Measurements from ENCODE around the gene GPC6. TPM values are rescaled to one million over a fixed set of nuclear protein-coding genes. Genes with fewer than 3 reads are reported as not detected.

Gene GPC6
- total and polyA plus RNA-seq, 2 donors (not counting 3 experiments of a cell fraction or from before 2014, with no cell fraction given) = 0.01 TPM; not detected in 1

- no TSS peak for BruUV-seq (replicated peaks)
- Histone ChIP-seq H2AFZ (ENCODE audit: low read depth, low read length) (no peak overlapping the region), H3K36me3 (ENCODE audit: control insufficient read depth in 2 of 2, extremely low read depth in 1 of 2, insufficient read depth in 2 of 2, low read length in 2 of 2) (no peaks in the 10 kb centered on the region), H3K9me1 (replicated peaks; ENCODE audit: control insufficient read depth, extremely low read depth, insufficient read depth, low read length) (no peaks in the 10 kb centered on the region), H3K27ac (ENCODE audit: insufficient read depth, low read depth, low read length) (no peak overlapping the region), H3K79me2 (ENCODE audit: control insufficient read depth, insufficient read depth, low read length) (no peaks in the 10 kb centered on the region), H4K20me1 (replicated peaks; ENCODE audit: control insufficient read depth, extremely low read depth, insufficient read depth, low read length) (no peaks in the 10 kb centered on the region), H3K4me2 (ENCODE audit: insufficient read depth, low read length) (no peak overlapping the region), H3K4me1 (ENCODE audit: control insufficient read depth, extremely low read depth, insufficient read depth, low read length) (no peaks in the 10 kb centered on the region), H3K27me3 (ENCODE audit: control insufficient read depth in 2 of 2, insufficient read depth in 2 of 2, low read length in 2 of 2) (no peaks in the 10 kb centered on the region), H3K9me3 (replicated peaks; ENCODE audit: control insufficient read depth, insufficient read depth, low read length) (no peaks in the 10 kb centered on the region), H3K4me3 (replicated peaks in 1 of 3; ENCODE audit: insufficient read depth in 1 of 3, low read depth in 1 of 3, low read length in 3 of 3) (no peak overlapping the region), H3K9ac (replicated peaks; ENCODE audit: extremely low read depth, insufficient read depth, low read length) (no peak overlapping the region)
- intact Hi-C loops (cut with micrococcal nuclease) = no loop called here
- POLR2A ChIA-PET = no interaction called here
- TF ChIP-seq POLR2AphosphoS5 (IDR thresholded peaks at IDR 0.05; ENCODE audit: insufficient read depth, low read depth, low read length) (no peak), EZH2 (IDR thresholded peaks at IDR 0.05; ENCODE audit: borderline replicate concordance, low read depth, low read length, severe bottlenecking) (no peak), CTCF (IDR thresholded peaks at IDR 0.05; ENCODE audit: extremely low read depth in 1 of 2, insufficient read depth in 1 of 2, low read depth in 1 of 2, low read length in 2 of 2) (no peak), MAX (IDR thresholded peaks at IDR 0.05; ENCODE audit: insufficient read depth, insufficient read length) (no peak), JUN (IDR thresholded peaks at IDR 0.05; ENCODE audit: borderline replicate concordance, insufficient read depth, insufficient read length, low read depth) (no peak), GATA2 (IDR thresholded peaks at IDR 0.05; ENCODE audit: insufficient read depth, insufficient read length, low read depth, low read length) (no peak), FOS (IDR thresholded peaks at IDR 0.05; ENCODE audit: borderline replicate concordance, insufficient read depth, low read length) (no peak), POLR2A (IDR thresholded peaks at IDR 0.05; ENCODE audit: low read depth, low read length) (no peak), MYC (IDR thresholded peaks at IDR 0.05; ENCODE audit: low read depth, low read length) (no peak)
- no peak for DNase-seq (ENCODE audit: low read depth, low spot score)
- CTCF ChIA-PET = no interaction called here
- dilution Hi-C loops (cut with MboI; ENCODE audit: extremely low pct_ligation_motif_present, low sequenced_read_pairs) = no loop called here
- no peak for FAIRE-seq
Observed at GRCh38 chr13:93771782-93772181, 545.2 kb downstream of the GPC6 start.

All from endothelial cell of umbilical vein (primary cell).